HFF-Myc (cell line): ENCODE results near the gene HLA-B.
A peak's percentile ranks its signal among the peaks of the same experiment; 100 is the strongest.
"Not testable (repeated sequence)": the region's sequence is repeated elsewhere in the genome, so short reads cannot be mapped to it uniquely, and the experiment has no call there.

Experiments used
- DNase-seq: peaks from one replicate; pipeline ENCODE4 v3.0.0-alpha.2; 2011; ENCODE audit warnings: low read depth; ENCODE audit errors: extremely low read depth
- H3K4me3 ChIP-seq: replicated peaks from 2 replicates; pipeline ENCODE4 v1.5.1; 2011; ENCODE audit warnings: low read depth, mild to moderate bottlenecking, control low read depth, low read length
- TF ChIP-seq, protein P1 (sequence below): IDR thresholded peaks from 2 replicates; pipeline ENCODE4 v1.5.1; 2012; ENCODE audit warnings: mild to moderate bottlenecking, low read depth, low read length, control low read depth; ENCODE audit errors: missing control alignments

Gene HLA-B

GRCh38 chr6:31400467-31401289 lies 43.7 kb upstream of the HLA-B start:
- no peak for DNase-seq
- TF ChIP-seq, protein P1, sequence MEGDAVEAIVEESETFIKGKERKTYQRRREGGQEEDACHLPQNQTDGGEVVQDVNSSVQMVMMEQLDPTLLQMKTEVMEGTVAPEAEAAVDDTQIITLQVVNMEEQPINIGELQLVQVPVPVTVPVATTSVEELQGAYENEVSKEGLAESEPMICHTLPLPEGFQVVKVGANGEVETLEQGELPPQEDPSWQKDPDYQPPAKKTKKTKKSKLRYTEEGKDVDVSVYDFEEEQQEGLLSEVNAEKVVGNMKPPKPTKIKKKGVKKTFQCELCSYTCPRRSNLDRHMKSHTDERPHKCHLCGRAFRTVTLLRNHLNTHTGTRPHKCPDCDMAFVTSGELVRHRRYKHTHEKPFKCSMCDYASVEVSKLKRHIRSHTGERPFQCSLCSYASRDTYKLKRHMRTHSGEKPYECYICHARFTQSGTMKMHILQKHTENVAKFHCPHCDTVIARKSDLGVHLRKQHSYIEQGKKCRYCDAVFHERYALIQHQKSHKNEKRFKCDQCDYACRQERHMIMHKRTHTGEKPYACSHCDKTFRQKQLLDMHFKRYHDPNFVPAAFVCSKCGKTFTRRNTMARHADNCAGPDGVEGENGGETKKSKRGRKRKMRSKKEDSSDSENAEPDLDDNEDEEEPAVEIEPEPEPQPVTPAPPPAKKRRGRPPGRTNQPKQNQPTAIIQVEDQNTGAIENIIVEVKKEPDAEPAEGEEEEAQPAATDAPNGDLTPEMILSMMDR, result no peak
- H3K4me3 ChIP-seq, result peak overlapping the region; percentile 62

DNA sequence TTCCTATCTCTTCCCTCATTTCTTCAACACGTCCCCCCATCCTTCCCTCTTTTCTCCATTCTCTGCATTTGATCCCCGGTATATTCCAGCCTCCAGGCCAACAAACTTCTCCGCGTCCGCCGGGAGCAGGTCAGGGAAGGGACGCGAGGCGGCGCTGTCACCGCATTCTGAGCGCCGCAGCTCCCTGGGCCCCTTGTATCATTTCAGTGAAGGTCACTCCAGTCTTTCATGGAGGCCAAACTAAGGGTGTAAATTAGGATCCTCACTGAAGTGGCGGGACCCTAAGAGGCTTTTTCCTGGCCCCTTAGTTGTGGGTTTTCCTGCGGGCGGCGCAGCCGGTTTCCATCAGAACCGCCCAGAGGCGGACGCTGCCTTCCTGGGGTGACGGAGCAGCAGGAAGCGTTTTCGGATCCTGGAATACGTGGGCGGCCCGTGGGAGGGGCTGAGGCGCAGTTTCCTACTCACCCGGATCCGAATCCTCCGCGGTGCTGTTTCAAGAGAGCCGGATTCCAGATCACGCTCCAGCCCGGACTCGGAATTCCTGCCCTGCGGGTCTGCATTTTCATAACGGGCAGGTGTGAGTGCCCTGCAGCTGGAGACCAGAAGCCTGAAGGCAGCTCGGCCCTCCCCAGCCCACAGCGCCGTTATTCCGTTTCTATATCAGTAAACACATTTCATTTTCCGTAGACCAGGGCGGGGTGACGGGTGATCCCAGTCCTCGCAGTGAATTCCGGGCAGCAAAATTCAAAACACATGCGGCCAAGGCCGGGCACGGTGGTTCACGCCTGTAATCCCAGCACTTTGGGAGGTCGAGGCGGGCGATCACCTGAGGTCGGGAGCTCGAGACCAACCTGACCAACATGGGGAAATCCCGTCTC lies 42.8 kb upstream of the HLA-B start:
- TF ChIP-seq, protein P1, result peak; percentile 96

GRCh38 chr6:31397901-31398525 lies 41.0 kb upstream of the HLA-B start:
- H3K4me3 ChIP-seq, result no peak overlapping the region
- TF ChIP-seq, protein P1, result no peak
- no peak for DNase-seq

More for the DNA sequence above, 42.8 kb upstream of the HLA-B start:
- H3K4me3 ChIP-seq, result peak overlapping the region; percentile 62
- DNase-seq, result peak; percentile 61

- DNase-seq, H3K4me3 ChIP-seq: not testable (repeated sequence)
Measured at GRCh38 chr6:31397153-31397499, 40.1 kb upstream of the HLA-B start.

DNA sequence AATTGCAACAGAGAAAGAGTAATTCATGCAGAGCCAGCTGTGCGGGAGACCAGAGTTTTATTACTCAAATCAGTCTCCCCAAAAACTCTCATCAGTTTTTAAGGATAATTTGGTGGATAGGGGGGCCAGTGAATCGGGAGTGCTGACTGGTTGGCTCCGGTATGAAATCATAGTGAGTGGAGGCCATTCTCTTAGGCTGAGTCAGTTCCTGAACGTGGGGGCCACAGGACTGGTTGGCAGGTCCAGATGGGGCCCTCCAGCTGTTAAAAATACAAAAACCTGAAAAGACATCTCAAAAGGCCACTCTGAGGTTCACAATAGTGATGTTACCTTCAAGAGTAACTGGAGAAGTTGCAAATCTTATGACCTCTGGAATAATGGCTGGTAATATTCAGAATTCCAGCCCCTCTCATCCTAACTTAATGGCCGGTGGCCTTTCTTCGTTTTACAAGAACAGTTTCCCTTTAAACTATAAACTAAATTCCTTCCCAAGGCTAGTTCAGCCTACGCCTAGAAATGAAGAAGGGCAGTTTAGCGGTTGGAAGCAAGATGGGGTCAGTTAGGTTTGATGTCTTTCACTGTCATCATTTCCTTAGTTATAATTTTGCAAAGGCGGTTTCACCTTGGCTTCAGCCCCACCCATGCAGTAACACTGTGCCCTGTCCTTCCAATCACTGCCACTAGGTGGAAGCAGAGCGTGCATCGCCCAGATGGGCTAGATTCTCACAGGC lies 39.6 kb upstream of the HLA-B start:
- no peak overlapping the region for H3K4me3 ChIP-seq
- DNase-seq, result peak; percentile 59
- TF ChIP-seq, protein P1, result peak; percentile 83

- no peak for DNase-seq
- TF ChIP-seq, protein P1, result no peak
- no peak overlapping the region for H3K4me3 ChIP-seq
Measured at GRCh38 chr6:31395832-31396231, 38.9 kb upstream of the HLA-B start.
